HG03045 (cell line): ENCODE results near the gene CNOT1.

ENCODE experiments used
- ATAC-seq: cut with Tn5 transposase; IDR thresholded peaks from one replicate; pipeline ENCODE4 v1.9.1; 2021; ENCODE audit warnings: mild to moderate bottlenecking, moderate library complexity; ENCODE audit not compliant: unreplicated experiment

The CNOT1 gene

GRCh38 chr16:58488531-58488930 is 141.1 kb downstream of the CNOT1 start:
- no peak for ATAC-seq

- ATAC-seq, result peak; percentile 69
These were observed 141.9 kb downstream of the CNOT1 start for GRCh38 chr16:58487566-58488351.

GRCh38 chr16:58485184-58485887 is 144.3 kb downstream of the CNOT1 start:
- ATAC-seq, result no peak

- no peak for ATAC-seq
These were observed 147.7 kb downstream of the CNOT1 start for GRCh38 chr16:58481931-58482330.

GRCh38 chr16:58481226-58481869 is 148.3 kb downstream of the CNOT1 start:
- ATAC-seq, result no peak

- ATAC-seq, result no peak
These were observed 151.2 kb downstream of the CNOT1 start for GRCh38 chr16:58478427-58478826.

GRCh38 chr16:58476791-58477190 is 152.8 kb downstream of the CNOT1 start:
- no peak for ATAC-seq

GRCh38 chr16:58475091-58475619 is 154.5 kb downstream of the CNOT1 start:
- ATAC-seq, result no peak

GRCh38 chr16:58474296-58474695 is 155.3 kb downstream of the CNOT1 start:
- ATAC-seq, result no peak

GRCh38 chr16:58472827-58473226 is 156.8 kb downstream of the CNOT1 start:
- no peak for ATAC-seq

GRCh38 chr16:58472266-58472665 is 157.4 kb downstream of the CNOT1 start:
- no peak for ATAC-seq

- no peak for ATAC-seq
These were observed 158.2 kb downstream of the CNOT1 start for GRCh38 chr16:58471209-58471975.
